Activated T-helper 1 cell treated with anti-CD3 and anti-CD28 coated beads, Interleukin-12 subunit alpha, Interleukin-12 subunit beta, Interleukin-2, Interleukin-4 antibody, amounts not matched to agents 30 ng/mL and 10 ng/mL and 1 ng/mL, durations not matched to agents 14 hours and 24 hours and 36 hours (primary cell): ENCODE results near the gene MROH2A. TPM values are rescaled to one million over a fixed set of nuclear protein-coding genes. Genes with fewer than 3 reads are reported as not detected.

Source experiments
- DNase-seq: peaks from one replicate; pipeline ENCODE4 v3.0.0; 2021; ENCODE audit warnings: low spot score
- H3K27ac Mint-ChIP-seq: one replicate; pipeline ENCODE4 v1.8.0; 2021; ENCODE audit warnings: mild to moderate bottlenecking, mixed read lengths
- H3K27me3 Mint-ChIP-seq: one replicate; pipeline ENCODE4 v1.8.0; 2022; ENCODE audit warnings: mild to moderate bottlenecking, moderate library complexity, mixed read lengths; ENCODE audit not compliant: insufficient read depth
- H3K36me3 Mint-ChIP-seq: one replicate; pipeline ENCODE4 v1.8.0; 2021; ENCODE audit warnings: low read depth, mixed read lengths
- H3K4me1 Mint-ChIP-seq: one replicate; pipeline ENCODE4 v1.8.0; 2021; ENCODE audit warnings: low read depth, mixed read lengths
- H3K4me3 Mint-ChIP-seq: one replicate; pipeline ENCODE4 v1.8.0; 2021; ENCODE audit warnings: mild to moderate bottlenecking, moderate library complexity, mixed read lengths
- H3K9me3 Mint-ChIP-seq: one replicate; pipeline ENCODE4 v1.8.0; 2021; ENCODE audit warnings: mixed read lengths
- intact Hi-C: fragments of 100-400 bp; cut with micrococcal nuclease; formaldehyde crosslinking; loops from one replicate; pipeline ENCODE4 v1.15.1; 2024
- total RNA-seq: library from RNA; stranded (reverse); gene quantifications from 2 replicates; pipeline ENCODE4 v1.2.3, GENCODE V29; 2022

The MROH2A gene
- total RNA-seq, 1 donor from 2014 or later = not detected

DNA sequence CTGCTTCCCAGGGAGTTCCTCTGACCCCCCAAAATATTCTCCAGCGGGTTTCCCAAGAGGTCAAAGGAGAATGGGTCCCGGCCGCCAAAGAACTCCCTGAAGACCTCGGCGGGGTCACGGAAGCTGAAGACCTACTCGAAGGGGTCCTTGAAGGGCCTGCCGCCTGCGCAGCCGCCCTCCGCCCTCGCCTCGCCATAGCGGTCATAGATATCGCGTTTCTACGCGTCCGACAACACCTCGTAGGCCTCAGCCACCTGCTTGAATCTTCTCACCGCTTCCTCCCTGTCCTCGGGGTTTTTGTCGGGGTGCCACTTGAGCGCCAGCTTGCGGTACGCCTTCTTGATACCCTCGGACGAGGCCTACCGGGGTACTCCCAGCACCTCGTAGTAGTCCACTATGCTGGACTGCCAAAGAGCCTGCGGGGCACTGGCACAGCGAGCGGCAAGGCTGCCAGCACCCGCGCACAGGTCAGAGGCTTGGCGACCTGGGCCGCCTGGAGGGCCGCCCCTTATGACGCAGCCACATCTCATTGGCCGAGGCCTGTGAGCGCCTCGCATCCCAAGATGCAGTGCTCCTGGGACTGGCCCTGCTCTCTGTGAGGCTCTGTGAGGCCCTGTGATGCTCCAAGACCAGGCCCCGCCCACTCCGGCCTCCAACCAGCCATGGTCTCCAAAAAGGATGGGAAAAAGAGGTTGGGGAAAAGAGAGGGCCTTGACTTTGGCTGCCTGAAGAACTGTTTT lies 23.1 kb upstream of the MROH2A start:
- Mint-ChIP-seq H3K4me3 (no peak overlapping the region), H3K4me1 (no peaks in the 10 kb centered on the region), H3K27ac (no peak overlapping the region), H3K36me3 (peaks cover 1% of the 10 kb centered on the region), H3K27me3 (peaks cover 2% of the 10 kb centered on the region), H3K9me3 (peaks cover 17% of the 10 kb centered on the region)
- no peak for DNase-seq
- intact Hi-C loops = no loop called here

- Mint-ChIP-seq H3K9me3 (peaks cover 6% of the 10 kb centered on the region), H3K4me3 (no peak overlapping the region), H3K27me3 (peaks cover 2% of the 10 kb centered on the region), H3K36me3 (peaks cover 1% of the 10 kb centered on the region), H3K4me1 (no peaks in the 10 kb centered on the region), H3K27ac (no peak overlapping the region)
- no peak for DNase-seq
- intact Hi-C loops = no loop called here
These were observed 21.6 kb upstream of the MROH2A start for GRCh38 chr2:233756429-233757081.

- Mint-ChIP-seq H3K27ac (no peak overlapping the region), H3K27me3 (peaks cover 2% of the 10 kb centered on the region), H3K9me3 (no peaks in the 10 kb centered on the region), H3K36me3 (no peaks in the 10 kb centered on the region), H3K4me1 (no peaks in the 10 kb centered on the region), H3K4me3 (no peak overlapping the region)
- DNase-seq = no peak
- intact Hi-C loops = no loop called here
These were observed 20.0 kb upstream of the MROH2A start for GRCh38 chr2:233758141-233758540.

DNA sequence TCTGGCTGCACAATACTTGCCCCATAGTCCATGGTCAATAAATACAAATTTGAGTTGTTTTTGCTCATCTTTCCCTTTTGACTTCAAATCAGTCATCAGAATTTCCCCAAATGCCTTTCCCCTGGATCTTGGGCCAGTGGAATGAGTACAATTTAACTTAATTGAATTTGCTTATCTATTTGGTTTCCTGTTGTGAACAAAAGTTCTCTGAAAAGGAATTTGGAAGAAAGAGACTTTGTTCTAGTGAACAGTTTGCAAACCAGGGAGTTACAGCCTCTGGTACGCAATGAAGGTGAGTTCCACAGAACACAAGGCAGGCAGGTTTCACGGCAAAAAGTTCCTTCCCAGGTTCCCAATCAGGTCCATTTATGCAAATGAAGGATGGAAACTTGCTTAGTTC lies 19.3 kb upstream of the MROH2A start:
- Mint-ChIP-seq H3K27me3 (peaks cover 2% of the 10 kb centered on the region), H3K27ac (no peak overlapping the region), H3K4me3 (no peak overlapping the region), H3K9me3 (no peaks in the 10 kb centered on the region), H3K4me1 (no peaks in the 10 kb centered on the region), H3K36me3 (no peaks in the 10 kb centered on the region)
- DNase-seq = no peak
- intact Hi-C loops = no loop called here

DNA sequence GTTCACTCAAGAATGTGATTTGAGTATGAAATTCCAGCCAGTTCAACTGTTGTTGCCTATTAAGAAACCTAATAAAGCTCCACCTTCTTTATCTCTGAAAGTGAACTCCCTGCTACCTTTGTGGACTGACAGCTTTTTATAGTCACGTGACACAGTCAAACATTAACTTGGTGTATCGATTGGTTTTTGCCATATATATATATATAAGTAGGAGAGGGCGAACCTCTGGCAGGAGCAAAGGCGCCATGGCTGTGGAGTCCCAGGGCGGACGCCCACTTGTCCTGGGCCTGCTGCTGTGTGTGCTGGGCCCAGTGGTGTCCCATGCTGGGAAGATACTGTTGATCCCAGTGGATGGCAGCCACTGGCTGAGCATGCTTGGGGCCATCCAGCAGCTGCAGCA lies 18.1 kb upstream of the MROH2A start, which contains the start of gene UGT1A1:
TSS of gene UGT1A1 (plus strand) at position 228 of the 400 bp plus-strand sequence. CDS start at position 246, 18 bp downstream.
- Mint-ChIP-seq H3K4me3 (no peak within 1 kb of the TSS), H3K27me3 (peaks cover 2% of the 10 kb centered on the region), H3K9me3 (no peaks in the 10 kb centered on the region), H3K27ac (no peak within 1 kb of the TSS), H3K36me3 (no peaks in the 10 kb centered on the region), H3K4me1 (no peaks in the 10 kb centered on the region)
- no peak for DNase-seq
- intact Hi-C loops = no loop called here

GRCh38 chr2:233761040-233761769 lies 16.9 kb upstream of the MROH2A start:
- intact Hi-C loops = no loop called here
- Mint-ChIP-seq H3K4me1 (no peaks in the 10 kb centered on the region), H3K9me3 (no peaks in the 10 kb centered on the region), H3K27ac (no peak overlapping the region), H3K4me3 (no peak overlapping the region), H3K36me3 (no peaks in the 10 kb centered on the region), H3K27me3 (peaks cover 2% of the 10 kb centered on the region)
- DNase-seq = no peak

DNA sequence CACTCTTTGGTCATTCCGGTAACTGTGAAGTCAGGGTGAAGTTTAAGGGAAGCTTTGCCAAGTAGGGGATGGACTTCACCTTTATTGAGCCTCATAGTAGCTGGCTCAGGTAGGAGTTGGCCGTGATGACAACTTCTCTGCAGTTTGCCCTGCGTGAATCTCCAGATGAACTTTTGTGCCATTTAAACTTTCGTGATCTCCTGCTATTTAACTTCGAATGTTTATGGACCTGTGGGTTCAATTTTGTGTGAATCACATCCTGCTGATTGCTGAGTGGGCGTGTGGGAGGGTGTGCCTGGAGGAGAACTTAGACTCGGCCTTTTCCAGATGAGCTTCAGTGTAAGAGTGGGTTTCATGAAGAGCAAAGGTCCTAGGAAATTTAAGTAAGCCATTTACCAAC lies 13.9 kb upstream of the MROH2A start:
- DNase-seq = no peak
- no peaks in the 10 kb centered on the region for H3K9me3 Mint-ChIP-seq
- H3K4me1 Mint-ChIP-seq = no peaks in the 10 kb centered on the region
- no peak overlapping the region for H3K27ac Mint-ChIP-seq
- no peaks in the 10 kb centered on the region for H3K36me3 Mint-ChIP-seq
- intact Hi-C loops = no loop called here
- no peaks in the 10 kb centered on the region for H3K27me3 Mint-ChIP-seq
- no peak overlapping the region for H3K4me3 Mint-ChIP-seq

DNA sequence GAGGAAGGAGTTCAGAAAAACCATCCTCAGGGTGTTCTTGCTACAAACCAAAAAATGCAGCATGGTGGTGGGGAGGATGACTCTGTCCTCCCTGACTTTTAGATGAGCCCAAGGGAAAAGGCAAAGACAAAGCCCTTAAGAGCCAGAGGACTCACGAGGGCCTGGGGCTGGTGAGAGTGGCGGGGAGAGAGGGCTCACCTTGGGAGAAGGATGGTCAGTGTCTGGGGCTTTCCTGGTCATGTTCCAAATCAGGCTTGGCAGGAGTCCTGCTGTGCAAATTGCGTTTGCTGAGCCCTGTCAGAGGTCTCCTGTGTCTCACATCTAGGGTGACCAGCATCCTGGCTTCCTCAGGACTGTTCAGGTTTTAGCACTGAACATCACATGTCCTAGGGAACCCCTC lies 13.4 kb upstream of the MROH2A start:
- intact Hi-C loops = no loop called here
- Mint-ChIP-seq H3K27me3 (no peaks in the 10 kb centered on the region), H3K9me3 (no peaks in the 10 kb centered on the region), H3K4me1 (no peaks in the 10 kb centered on the region), H3K27ac (no peak overlapping the region), H3K36me3 (no peaks in the 10 kb centered on the region), H3K4me3 (no peak overlapping the region)
- DNase-seq = no peak

DNA sequence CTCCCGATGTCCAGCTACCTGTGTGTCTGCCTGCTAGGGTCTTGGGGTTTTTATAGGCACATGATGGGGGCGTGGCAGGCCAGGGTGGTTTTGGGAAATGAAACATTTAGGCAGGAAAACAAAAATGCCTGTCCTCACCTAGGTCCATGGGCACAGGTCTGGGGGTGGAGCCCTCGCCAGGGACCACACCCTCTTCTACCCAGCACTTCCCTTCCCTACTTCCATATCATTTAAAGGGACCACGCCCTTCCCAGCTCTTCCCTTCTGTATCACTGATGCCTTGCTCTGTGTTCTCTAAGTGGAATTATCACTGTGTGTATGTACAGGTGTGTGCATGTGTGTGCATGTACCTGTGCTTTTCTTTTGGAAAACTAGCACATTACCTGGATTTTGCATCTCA lies 11.7 kb upstream of the MROH2A start:
- H3K27me3 Mint-ChIP-seq = peaks cover 4% of the 10 kb centered on the region

DNA sequence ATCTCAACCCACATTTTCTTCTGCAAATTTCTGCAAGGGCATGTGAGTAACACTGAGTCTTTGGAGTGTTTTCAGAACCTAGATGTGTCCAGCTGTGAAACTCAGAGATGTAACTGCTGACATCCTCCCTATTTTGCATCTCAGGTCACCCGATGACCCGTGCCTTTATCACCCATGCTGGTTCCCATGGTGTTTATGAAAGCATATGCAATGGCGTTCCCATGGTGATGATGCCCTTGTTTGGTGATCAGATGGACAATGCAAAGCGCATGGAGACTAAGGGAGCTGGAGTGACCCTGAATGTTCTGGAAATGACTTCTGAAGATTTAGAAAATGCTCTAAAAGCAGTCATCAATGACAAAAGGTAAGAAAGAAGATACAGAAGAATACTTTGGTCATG lies 10.1 kb upstream of the MROH2A start:
- no peaks in the 10 kb centered on the region for H3K4me1 Mint-ChIP-seq
- no peak for DNase-seq
- intact Hi-C loops = no loop called here
- H3K36me3 Mint-ChIP-seq = no peaks in the 10 kb centered on the region
- no peak overlapping the region for H3K27ac Mint-ChIP-seq
- H3K4me3 Mint-ChIP-seq = no peak overlapping the region
- no peaks in the 10 kb centered on the region for H3K9me3 Mint-ChIP-seq
- H3K27me3 Mint-ChIP-seq = peaks cover 4% of the 10 kb centered on the region

More for the DNA sequence above, 11.7 kb upstream of the MROH2A start:
- no peaks in the 10 kb centered on the region for H3K9me3 Mint-ChIP-seq
- no peak overlapping the region for H3K27ac Mint-ChIP-seq
- no peak for DNase-seq
- H3K4me3 Mint-ChIP-seq = no peak overlapping the region
- no peaks in the 10 kb centered on the region for H3K36me3 Mint-ChIP-seq
- no peaks in the 10 kb centered on the region for H3K4me1 Mint-ChIP-seq
- intact Hi-C loops = no loop called here

GRCh38 chr2:233769260-233769659 lies 8.9 kb upstream of the MROH2A start:
- H3K4me1 Mint-ChIP-seq = no peaks in the 10 kb centered on the region
- no peak overlapping the region for H3K27ac Mint-ChIP-seq
- no peaks in the 10 kb centered on the region for H3K36me3 Mint-ChIP-seq
- H3K4me3 Mint-ChIP-seq = no peak overlapping the region
- intact Hi-C loops = no loop called here
- H3K27me3 Mint-ChIP-seq = peaks cover 4% of the 10 kb centered on the region
- no peak for DNase-seq
- no peaks in the 10 kb centered on the region for H3K9me3 Mint-ChIP-seq

DNA sequence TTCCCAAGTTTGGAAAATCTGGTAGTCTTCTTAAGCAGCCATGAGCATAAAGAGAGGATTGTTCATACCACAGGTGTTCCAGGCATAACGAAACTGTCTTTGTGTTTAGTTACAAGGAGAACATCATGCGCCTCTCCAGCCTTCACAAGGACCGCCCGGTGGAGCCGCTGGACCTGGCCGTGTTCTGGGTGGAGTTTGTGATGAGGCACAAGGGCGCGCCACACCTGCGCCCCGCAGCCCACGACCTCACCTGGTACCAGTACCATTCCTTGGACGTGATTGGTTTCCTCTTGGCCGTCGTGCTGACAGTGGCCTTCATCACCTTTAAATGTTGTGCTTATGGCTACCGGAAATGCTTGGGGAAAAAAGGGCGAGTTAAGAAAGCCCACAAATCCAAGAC lies 6.0 kb upstream of the MROH2A start:
- DNase-seq = no peak
- intact Hi-C loops = no loop called here
- H3K4me1 Mint-ChIP-seq = no peaks in the 10 kb centered on the region
- peaks cover 4% of the 10 kb centered on the region for H3K9me3 Mint-ChIP-seq
- H3K36me3 Mint-ChIP-seq = no peaks in the 10 kb centered on the region
- H3K27ac Mint-ChIP-seq = no peak overlapping the region
- peaks cover 4% of the 10 kb centered on the region for H3K27me3 Mint-ChIP-seq
- H3K4me3 Mint-ChIP-seq = no peak overlapping the region

- intact Hi-C loops = no loop called here
- Mint-ChIP-seq H3K9me3 (peaks cover 4% of the 10 kb centered on the region), H3K27me3 (peaks cover 4% of the 10 kb centered on the region), H3K4me3 (no peak overlapping the region), H3K36me3 (no peaks in the 10 kb centered on the region), H3K4me1 (no peaks in the 10 kb centered on the region), H3K27ac (no peak overlapping the region)
- no peak for DNase-seq
These were observed 5.5 kb upstream of the MROH2A start for GRCh38 chr2:233772583-233772982.
